NCI-H2171 treated with DMSO at 0.1 percent for 48 hours (cell line): ENCODE measurements around the gene TCF23.
"Not testable (repeated sequence)": the region's sequence is repeated elsewhere in the genome, so short reads cannot be mapped to it uniquely, and the experiment has no call there.

Experiments used
- DNase-seq: peaks from one replicate; lab custom pipeline; 2025; lab: John Stamatoyannopoulos, UW

Gene TCF23

GRCh38 chr2:27189989-27190388 lies 41.2 kb downstream of the TCF23 start:
- DNase-seq, result no peak

DNA sequence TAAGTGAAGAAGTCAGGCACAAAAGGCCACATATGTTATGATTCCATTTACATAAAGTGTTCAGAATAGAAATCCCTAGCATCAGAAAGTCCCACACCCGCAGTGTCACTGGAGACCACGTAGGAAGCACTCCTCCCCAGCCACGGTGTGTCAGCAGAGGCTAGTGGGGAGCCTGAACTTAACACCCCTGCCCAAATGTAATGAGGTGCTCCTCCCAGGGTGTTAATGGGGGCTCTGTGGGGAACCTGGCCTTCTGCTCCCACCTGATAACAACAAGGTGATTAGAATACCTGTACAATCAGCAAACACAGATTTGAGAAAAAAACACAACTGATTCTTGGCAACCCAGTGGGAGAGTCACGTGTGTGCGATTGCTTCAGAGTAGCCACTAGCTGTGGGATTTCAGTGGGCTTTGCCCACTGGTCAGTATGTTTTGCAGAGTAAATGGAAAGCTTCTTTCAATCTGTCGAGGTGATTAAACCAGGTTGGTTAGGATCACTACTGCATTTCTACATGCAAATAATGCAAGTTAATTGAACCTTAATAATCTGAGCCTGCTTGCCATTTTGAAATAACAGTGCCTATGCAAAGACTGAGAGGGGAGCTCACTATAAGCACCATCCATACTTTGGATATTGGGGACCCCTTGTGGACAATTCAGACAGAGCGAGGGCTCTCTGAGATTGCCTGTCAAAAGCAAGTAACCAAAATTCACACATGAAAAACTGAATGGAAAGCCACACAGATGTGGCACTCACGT lies 42.4 kb downstream of the TCF23 start:
- DNase-seq, result peak; percentile 81

DNA sequence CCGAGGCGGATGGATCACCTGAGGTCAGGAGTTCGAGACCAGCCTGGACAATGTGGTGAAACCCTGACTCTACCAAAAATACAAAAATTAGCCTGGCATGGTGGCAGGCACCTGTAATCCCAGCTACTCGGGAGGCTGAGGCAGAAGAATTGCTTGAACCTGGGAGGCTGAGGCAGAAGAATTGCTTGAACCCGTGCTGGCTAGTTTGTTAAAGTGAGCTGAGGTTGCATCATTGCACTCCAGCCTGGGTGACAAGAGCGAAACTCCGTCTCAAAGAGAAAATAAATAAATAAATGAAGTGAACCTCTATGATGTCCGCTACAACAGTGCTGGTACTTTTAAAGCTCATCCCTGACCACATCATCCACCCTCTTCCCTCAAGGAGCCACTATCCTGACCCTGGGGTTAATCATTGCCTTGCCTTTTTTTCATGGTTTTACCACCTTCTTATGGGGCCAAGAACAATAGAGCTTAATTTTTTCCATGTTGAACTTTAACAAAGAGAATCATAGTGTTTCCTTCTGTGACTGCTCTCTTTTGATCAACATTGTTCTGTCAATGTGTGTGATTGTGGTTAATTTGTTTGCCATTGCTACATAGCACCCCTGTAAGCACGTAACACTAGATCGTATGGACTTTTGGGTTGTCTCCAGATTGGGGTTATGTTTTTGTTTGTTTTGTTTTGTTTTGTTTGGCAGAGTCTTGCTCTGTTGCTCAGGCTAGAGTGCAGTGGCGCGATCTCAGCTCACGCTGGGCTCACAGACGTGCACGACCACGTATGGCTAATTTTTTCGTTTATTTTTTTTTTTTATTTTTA lies 45.9 kb downstream of the TCF23 start:
- DNase-seq, result no peak

GRCh38 chr2:27195799-27196198 lies 47.0 kb downstream of the TCF23 start:
- DNase-seq, result not testable (repeated sequence)

- DNase-seq, result not testable (repeated sequence)
Measured at GRCh38 chr2:27198068-27198467, 49.3 kb downstream of the TCF23 start.

GRCh38 chr2:27198627-27199026 lies 49.8 kb downstream of the TCF23 start:
- no peak for DNase-seq

DNA sequence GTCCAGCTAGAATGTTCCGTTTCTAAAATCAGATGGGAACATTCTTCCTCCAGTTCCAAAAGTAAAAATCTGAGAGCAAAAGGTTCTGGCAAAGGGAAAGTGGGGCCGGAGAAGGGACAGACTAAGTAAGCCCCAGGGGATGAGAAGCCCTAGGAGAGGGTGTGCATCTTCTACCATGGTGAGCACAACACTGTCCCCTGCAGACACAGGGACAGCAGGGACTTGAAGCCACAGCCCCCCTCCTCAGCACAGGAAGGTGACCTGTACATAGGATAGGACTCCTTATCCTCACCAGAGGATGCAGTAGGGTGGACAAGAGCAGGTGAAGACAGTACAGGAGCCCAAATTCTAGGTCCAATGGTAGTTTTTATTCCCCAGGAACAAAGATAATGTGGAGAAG lies 50.4 kb downstream of the TCF23 start:
- no peak for DNase-seq

GRCh38 chr2:27201675-27202074 lies 52.9 kb downstream of the TCF23 start:
- no peak for DNase-seq

DNA sequence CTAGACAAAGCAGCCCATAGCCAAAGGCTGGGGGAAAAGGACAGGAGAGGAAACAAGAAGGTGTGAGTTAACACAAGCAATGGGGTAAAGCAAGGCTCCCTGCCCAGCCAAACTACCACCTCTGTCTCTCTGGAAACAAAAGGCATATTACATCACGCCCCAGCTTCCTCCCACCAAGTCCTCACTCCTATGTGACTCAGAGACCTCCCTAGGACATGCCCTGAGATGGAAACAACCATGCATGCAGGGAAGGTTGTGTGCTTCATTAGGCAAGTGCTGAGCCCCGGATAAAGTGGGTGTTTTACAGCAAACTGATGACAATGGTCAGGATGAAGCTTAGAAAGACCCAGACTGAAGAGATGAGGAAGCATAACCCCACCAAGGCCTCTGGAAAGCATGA lies 54.0 kb downstream of the TCF23 start:
- no peak for DNase-seq

DNA sequence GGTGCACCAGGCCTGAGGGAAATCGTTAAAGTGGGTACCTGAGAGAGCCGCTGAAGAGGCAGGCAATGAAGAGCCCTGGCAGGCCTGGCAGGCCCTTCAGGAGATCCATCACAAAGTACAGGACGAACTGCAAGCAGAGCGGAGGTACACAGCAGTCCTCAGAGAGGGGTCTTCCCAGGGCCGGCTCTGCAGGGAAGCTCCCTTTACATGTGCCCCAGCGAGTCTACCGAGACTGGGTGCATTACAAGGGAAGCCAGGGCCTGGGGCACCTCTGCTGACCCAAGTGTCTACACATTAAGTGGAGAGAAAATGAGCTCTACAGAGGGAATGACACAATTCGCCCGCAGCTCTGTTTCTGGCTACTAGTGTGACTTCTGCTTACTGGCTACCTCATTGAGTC lies 54.9 kb downstream of the TCF23 start:
- no peak for DNase-seq

DNA sequence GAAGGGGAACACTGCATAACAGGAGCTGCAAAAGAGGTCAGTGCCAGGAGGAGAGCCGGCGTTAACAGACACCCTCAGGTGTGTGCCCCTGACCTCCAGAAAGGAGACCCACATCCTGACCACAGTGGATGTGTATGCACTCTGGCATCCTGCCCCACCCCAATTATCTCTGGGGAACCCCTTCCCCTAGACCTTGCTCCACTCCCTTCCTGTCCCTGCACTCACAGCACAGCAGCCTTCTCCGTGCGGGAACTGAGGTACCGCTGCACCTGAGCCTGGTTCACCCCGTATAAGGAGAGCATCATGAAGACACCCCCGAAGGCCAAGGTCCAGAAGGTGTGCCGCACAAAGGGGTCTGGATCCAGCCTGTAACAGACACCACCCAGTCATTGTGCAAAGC lies 55.8 kb downstream of the TCF23 start:
- DNase-seq, result no peak

DNA sequence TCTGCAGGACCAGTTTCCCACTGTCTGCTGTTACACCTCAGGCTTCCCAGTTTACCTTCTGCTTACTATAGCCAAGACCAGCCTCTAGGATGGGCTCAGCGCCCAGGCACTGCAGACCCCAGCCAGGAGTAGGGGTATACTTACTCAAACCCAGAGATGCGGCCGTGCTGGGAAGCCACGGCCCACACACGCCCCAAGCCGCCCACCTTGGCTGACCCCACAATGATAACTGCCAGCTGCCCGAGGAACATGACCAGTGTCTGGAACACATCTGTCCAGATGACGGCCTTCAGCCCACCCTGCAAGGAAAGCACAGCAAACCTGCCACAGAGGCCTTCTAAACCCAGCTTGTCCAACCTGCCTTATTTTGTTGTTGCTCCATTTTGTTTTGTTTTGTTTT lies 56.4 kb downstream of the TCF23 start:
- DNase-seq, result no peak

GRCh38 chr2:27206346-27206745 lies 57.5 kb downstream of the TCF23 start:
- no peak for DNase-seq
